ENCODE measurements around the gene TMEM89. TPM values are rescaled to one million over a fixed set of nuclear protein-coding genes. Genes with fewer than 3 reads are reported as not detected.
A peak's percentile ranks its signal among the peaks of the same experiment; 100 is the strongest.

TMEM89 gene
- total and polyA plus RNA-seq, 2 donors (not counting 1 experiment from before 2014, with no cell fraction given): not detected

GRCh38 chr3:48662145-48662752 is 40.7 kb upstream of the TMEM89 start:
- Histone ChIP-seq H3K27me3 (replicated peaks in 1 of 4; ENCODE audit: control extremely low read depth in 1 of 4, control insufficient read depth in 3 of 4, insufficient read depth in 4 of 4, low read length in 3 of 4) (peaks cover 0 to 61% (median 16%) of the 10 kb centered on the region in 4 experiments), H3K9ac (ENCODE audit: low read length) (peak overlapping the region; percentile 52), H4K20me1 (ENCODE audit: control insufficient read depth, insufficient read depth, low read length, poor library complexity, severe bottlenecking) (peaks cover 9% of the 10 kb centered on the region), H2AFZ (ENCODE audit: insufficient read depth, low read depth, low read length, poor library complexity, severe bottlenecking) (no peak overlapping the region), H3K4me1 (ENCODE audit: control insufficient read depth in 2 of 2, insufficient read depth in 2 of 2, low read length in 2 of 2) (peaks cover 28 to 34% of the 10 kb centered on the region in 2 donors), H3K4me2 (replicated peaks; ENCODE audit: low read depth, low read length, poor library complexity, severe bottlenecking) (peak overlapping the region; percentile 80), H3K27ac (ENCODE audit: low read length in 2 of 2) (no peak overlapping the region), H3K9me3 (ENCODE audit: control extremely low read depth in 1 of 3, control insufficient read depth in 2 of 3, insufficient read depth in 1 of 3, low read length in 2 of 3) (peaks cover 0 to 41% (median 0%) of the 10 kb centered on the region in 3 donors), H3K4me3 (ENCODE audit: control extremely low read depth in 1 of 5, extremely low read depth in 1 of 5, insufficient read depth in 1 of 5, low read depth in 2 of 5, low read length in 4 of 5) (no peak overlapping the region), H3K36me3 (replicated peaks in 1 of 2; ENCODE audit: control extremely low read depth in 1 of 2, control insufficient read depth in 1 of 2, extremely low read depth in 1 of 2, insufficient read depth in 2 of 2, low read length in 1 of 2) (no peaks in the 10 kb centered on the region), H3K79me2 (ENCODE audit: control insufficient read depth, insufficient read depth, low read length) (no peaks in the 10 kb centered on the region)
- no peak for DNase-seq
- H3K9me3 Mint-ChIP-seq (ENCODE audit: insufficient read depth): no peaks in the 10 kb centered on the region
- CTCF ChIA-PET: interaction anchor here (1.2 kb wide), 1 partner anchor 24 kb away, joined by 5 read pairs; the partner anchor contains the start of gene NCKIPSD
- TF ChIP-seq EZH2 (IDR thresholded peaks at IDR 0.05; ENCODE audit: borderline replicate concordance, insufficient read depth, low read depth, low read length, poor library complexity, severe bottlenecking) (no peak), CTCF (IDR thresholded peaks at IDR 0.05) (no peak)
- WGBS (ENCODE audit: insufficient coverage): 7% methylated on average over 32 of the region's 46 CpGs
- peaks cover 26% of the 10 kb centered on the region for H3K4me1 Mint-ChIP-seq
- H3K4me3 Mint-ChIP-seq: peak overlapping the region; percentile 73
- ATAC-seq (ENCODE audit: low read depth): no peak
- H3K27ac Mint-ChIP-seq: no peak overlapping the region
- POLR2A ChIA-PET: no interaction called here
- intact Hi-C loops (cut with micrococcal nuclease): no loop called here
- peaks cover 17% of the 10 kb centered on the region for H3K27me3 Mint-ChIP-seq

GRCh38 chr3:48661501-48662144 is 40.1 kb upstream of the TMEM89 start:
- Histone ChIP-seq H2AFZ (ENCODE audit: insufficient read depth, low read depth, low read length, poor library complexity, severe bottlenecking) (no peak overlapping the region), H3K79me2 (ENCODE audit: control insufficient read depth, insufficient read depth, low read length) (no peaks in the 10 kb centered on the region), H3K4me2 (replicated peaks; ENCODE audit: low read depth, low read length, poor library complexity, severe bottlenecking) (peak overlapping the region; percentile 80), H3K9ac (ENCODE audit: low read length) (peak overlapping the region; percentile 52), H3K27ac (ENCODE audit: low read length in 2 of 2) (no peak overlapping the region), H3K9me3 (ENCODE audit: control extremely low read depth in 1 of 3, control insufficient read depth in 2 of 3, insufficient read depth in 1 of 3, low read length in 2 of 3) (peaks cover 0 to 45% (median 0%) of the 10 kb centered on the region in 3 donors), H4K20me1 (ENCODE audit: control insufficient read depth, insufficient read depth, low read length, poor library complexity, severe bottlenecking) (peaks cover 9% of the 10 kb centered on the region), H3K36me3 (replicated peaks in 1 of 2; ENCODE audit: control extremely low read depth in 1 of 2, control insufficient read depth in 1 of 2, extremely low read depth in 1 of 2, insufficient read depth in 2 of 2, low read length in 1 of 2) (no peaks in the 10 kb centered on the region), H3K27me3 (replicated peaks in 1 of 4; ENCODE audit: control extremely low read depth in 1 of 4, control insufficient read depth in 3 of 4, insufficient read depth in 4 of 4, low read length in 3 of 4) (peaks cover 0 to 65% (median 16%) of the 10 kb centered on the region in 4 experiments), H3K4me3 (ENCODE audit: control extremely low read depth in 1 of 5, extremely low read depth in 1 of 5, insufficient read depth in 1 of 5, low read depth in 2 of 5, low read length in 4 of 5) (peak overlapping the region in 4 of 5 experiments; percentile 26 to 63 (median 49)), H3K4me1 (ENCODE audit: control insufficient read depth in 2 of 2, insufficient read depth in 2 of 2, low read length in 2 of 2) (peaks cover 29 to 40% of the 10 kb centered on the region in 2 donors)
- TF ChIP-seq EZH2 (IDR thresholded peaks at IDR 0.05; ENCODE audit: borderline replicate concordance, insufficient read depth, low read depth, low read length, poor library complexity, severe bottlenecking) (no peak), CTCF (IDR thresholded peaks at IDR 0.05) (no peak)
- CTCF ChIA-PET: interaction anchor here (1.2 kb wide), 1 partner anchor 25 kb away, joined by 5 read pairs; the partner anchor contains the start of gene NCKIPSD
- Mint-ChIP-seq H3K27me3 (peaks cover 17% of the 10 kb centered on the region), H3K4me1 (peaks cover 30% of the 10 kb centered on the region), H3K27ac (no peak overlapping the region), H3K9me3 (ENCODE audit: insufficient read depth) (no peaks in the 10 kb centered on the region), H3K4me3 (peak overlapping the region; percentile 73)
- DNase-seq: peak; percentile 86
- intact Hi-C loops (cut with micrococcal nuclease): loop anchor here (1.0 kb wide), 1 partner anchor 26 kb away; the partner anchor contains the start of gene SLC26A6
- POLR2A ChIA-PET: interaction anchor here (0.5 kb wide), 1 partner anchor 257 kb away, joined by 3 read pairs; no protein-coding TSS in a partner anchor
- ATAC-seq (ENCODE audit: low read depth): peak; percentile 56
- 3% methylated on average over 67 of the region's 67 CpGs for WGBS (ENCODE audit: insufficient coverage)
